Amygdala (tissue), 56 donors: ENCODE results near the gene RANBP1.

ENCODE experiments used
- DNase-seq, 56 donors: peaks; one replicate each; lab custom pipeline; 2025; lab: John Stamatoyannopoulos, UW

The RANBP1 gene

DNA sequence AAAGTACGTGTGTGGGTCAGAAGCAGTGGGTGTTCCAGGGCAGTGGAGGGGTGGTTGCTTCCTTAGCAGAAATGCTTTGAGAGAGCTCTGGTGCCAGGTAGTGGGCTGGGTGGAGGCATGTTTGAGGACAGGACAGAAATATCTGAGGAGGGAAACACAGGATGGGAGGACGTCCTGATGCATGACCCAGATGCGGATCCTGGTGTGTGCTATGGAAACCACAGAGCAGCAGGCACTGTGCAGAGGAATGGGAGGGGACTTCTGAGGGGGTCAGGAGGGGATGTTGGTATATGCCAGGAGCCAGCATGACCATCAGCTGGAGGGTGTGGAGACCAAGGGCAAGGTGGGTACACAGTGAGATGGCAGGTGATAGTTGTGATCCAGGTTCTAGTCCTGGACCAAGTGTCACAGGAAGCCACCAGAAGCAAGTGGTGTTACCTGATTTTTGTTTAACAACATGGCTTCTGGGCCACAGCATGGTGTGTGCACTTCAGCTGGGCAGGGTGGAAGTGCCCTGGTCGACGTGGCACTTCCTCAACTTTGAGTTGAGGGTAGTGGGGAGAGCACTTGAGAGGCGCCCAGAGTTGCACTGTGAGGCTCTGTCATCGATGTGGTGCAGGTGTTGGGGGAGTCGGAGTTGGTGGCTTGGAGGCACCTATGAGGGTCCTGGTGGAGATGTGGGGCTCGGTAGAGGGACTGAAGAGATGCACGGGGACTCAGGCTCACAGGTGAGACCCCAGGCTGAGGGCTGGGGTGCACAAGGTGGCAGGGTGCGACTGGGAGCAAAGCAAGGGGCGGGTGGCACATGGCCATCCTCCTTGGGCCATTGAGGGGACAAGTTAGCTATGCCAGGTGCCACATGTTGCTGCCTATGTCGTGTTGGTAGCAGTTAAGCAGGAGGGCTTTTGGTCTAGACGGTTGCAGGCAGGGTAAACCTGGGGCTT, 28.3 kb upstream of the RANBP1 start:
- DNase-seq = no peak

DNA sequence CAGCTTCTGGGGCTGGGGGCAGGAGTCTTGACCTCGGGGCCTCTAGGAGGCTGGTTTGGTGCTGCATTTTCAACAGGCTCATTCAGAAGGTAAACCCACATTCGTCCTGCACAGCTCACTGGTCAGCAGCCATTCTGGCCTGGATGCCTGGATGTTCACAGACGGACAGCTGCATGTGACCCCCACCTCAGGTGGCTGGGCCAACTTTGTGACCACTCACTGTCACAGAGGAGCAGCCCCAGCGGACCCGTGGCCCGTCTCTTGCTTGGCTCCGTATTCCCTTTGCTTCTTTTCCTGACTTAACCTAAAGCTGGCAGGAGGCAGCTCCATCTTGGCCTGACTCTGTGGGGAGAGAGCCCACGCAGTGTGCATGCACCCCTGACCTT, 27.6 kb upstream of the RANBP1 start:
- no peak for DNase-seq

- no peak for DNase-seq
These were observed 26.5 kb upstream of the RANBP1 start for GRCh38 chr22:20089226-20089976.

GRCh38 chr22:20089977-20090729, 25.8 kb upstream of the RANBP1 start:
- no peak for DNase-seq

GRCh38 chr22:20090730-20091240, 25.1 kb upstream of the RANBP1 start:
- no peak for DNase-seq

GRCh38 chr22:20091690-20092476, 24.0 kb upstream of the RANBP1 start:
- DNase-seq = no peak

GRCh38 chr22:20092477-20092854, 23.4 kb upstream of the RANBP1 start:
- DNase-seq = no peak

- DNase-seq = peak in 31 of 56 donors; percentile 15 to 76 (median 53)
These were observed 22.3 kb upstream of the RANBP1 start for GRCh38 chr22:20093418-20094196.

DNA sequence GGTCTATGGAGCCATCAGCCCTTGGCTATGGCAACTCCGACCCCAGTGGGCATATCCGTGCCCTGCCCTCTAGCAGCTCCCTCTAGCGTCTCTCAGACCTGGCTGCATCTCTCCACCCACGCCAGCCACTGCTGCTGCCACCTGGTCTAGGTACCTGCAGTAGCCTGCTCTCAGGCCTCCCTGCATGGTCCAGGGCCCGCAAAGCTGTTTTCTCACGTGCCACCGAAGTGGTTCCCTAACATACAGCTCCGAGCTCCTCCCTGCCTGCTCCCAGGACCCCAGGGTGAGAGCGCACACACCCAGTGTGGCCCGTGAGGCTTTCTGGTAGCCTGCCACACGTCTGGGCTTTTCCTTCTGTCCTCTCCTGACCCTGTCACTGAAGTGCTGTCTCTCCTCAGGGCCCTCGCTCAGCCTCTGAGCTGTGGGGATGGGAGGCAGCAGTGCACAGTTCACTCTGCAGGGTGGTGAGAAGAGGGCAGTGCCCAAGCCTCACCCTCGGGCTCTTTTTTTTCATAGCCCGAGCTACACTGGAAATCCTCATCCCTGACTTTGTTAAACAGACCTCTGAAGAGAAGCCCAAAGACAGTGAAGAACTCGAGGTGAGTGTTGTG, 21.6 kb upstream of the RANBP1 start:
- no peak for DNase-seq

GRCh38 chr22:20095521-20095920, 20.4 kb upstream of the RANBP1 start:
- no peak for DNase-seq

DNA sequence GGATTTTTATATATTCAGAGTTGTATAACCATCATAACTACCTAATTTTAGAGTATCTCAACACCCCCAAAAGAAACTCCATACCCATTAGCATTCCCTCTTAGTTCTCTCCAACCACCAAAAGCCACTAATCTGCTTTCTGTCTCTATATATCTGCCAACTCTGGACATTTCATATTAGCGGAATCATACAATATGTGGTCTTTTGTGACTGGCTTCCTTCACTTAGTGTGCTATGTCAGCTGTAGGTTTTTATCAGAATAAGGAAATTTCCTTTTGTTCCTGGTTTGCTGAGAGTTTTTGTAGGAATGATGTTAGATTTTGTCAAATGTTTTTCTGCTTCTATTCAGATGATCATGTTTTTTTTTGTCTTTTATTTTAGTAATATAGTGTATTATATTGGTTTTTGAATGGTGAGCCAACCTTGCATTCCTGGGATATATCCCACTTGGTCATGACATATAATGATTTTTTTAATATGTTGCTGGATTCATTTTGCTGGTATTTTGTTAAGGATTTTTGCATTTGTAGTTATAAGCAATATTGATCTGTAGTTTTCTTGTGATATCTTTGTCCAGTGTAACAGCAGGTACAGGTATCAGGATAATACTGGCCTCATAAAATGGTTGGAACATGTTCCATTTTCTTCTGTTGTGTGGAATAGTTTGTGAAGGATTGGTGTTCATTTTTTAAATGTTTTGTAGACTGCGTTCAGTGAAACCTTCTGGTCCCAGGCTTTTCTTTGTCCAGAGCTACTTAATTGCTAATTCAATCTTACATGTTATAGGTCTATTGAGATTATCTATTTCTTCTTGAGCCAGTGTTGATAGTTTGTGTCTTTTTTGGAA, 19.1 kb upstream of the RANBP1 start:
- DNase-seq = no peak

- DNase-seq = no peak
These were observed 16.7 kb upstream of the RANBP1 start for GRCh38 chr22:20099099-20099711.

GRCh38 chr22:20101638-20102037, 14.3 kb upstream of the RANBP1 start:
- DNase-seq = no peak

DNA sequence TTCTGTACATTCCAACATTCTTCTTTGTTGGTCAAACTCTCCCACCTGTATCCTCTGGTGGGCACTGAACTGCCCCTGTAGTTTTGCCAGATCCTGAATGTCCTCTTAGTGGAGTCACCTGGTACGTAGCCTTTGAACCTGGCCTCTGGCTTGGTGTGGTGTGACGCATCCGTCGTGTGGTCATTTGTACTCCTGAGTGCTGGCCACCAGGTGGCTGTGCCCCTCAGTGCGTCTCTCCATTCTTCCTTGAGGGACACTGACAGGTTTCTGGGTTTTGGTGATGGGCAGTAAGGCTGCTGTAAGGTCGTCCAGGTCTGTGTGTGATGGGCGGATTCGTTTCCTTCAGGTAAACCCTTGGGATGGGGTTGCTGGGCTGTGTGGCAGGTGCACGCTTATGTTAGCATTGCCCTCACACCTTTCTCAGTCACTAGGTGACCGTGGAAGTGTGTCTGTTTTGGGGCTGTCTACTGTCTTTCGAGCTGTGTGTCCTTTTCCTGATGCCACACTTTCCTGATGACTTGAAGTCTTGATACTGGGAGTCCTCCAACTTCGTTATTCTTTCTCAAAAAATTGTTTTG, 13.6 kb upstream of the RANBP1 start:
- DNase-seq = no peak

- no peak for DNase-seq
These were observed 10.3 kb upstream of the RANBP1 start for GRCh38 chr22:20105456-20106204.

GRCh38 chr22:20106205-20106848, 9.6 kb upstream of the RANBP1 start:
- peak in 2 of 56 donors; percentile 24 to 44 for DNase-seq
